Thymus (tissue), 11 donors: ENCODE data around the gene TRPC4. TPM values are rescaled to one million over a fixed set of nuclear protein-coding genes. Genes with fewer than 3 reads are reported as not detected.
"Not testable (repeated sequence)": the region's sequence is repeated elsewhere in the genome, so short reads cannot be mapped to it uniquely, and the experiment has no call there.

Source experiments
- DNase-seq, 9 donors: peaks; one replicate each; pipeline ENCODE4 v3.0.0-alpha.2; 2013; ENCODE audit warnings: low spot score in 9 of 9, low read depth in 6 of 9, missing footprints in 1 of 9
- H3K27ac ChIP-seq, 2 donors: one replicate each; pipeline ENCODE4 v1.5.1; 2013; ENCODE audit warnings: control low read depth in 1 of 2, low read depth in 1 of 2, low read length in 1 of 2, mild to moderate bottlenecking in 1 of 2, moderate library complexity in 1 of 2
- H3K27me3 ChIP-seq, 2 donors: one replicate each; pipeline ENCODE4 v1.5.1; 2013; ENCODE audit warnings: low read length in 1 of 2; ENCODE audit not compliant: control insufficient read depth in 2 of 2, insufficient read depth in 1 of 2
- H3K36me3 ChIP-seq, 2 donors: one replicate each; pipeline ENCODE4 v1.5.1; 2013; ENCODE audit warnings: low read length in 1 of 2, mild to moderate bottlenecking in 1 of 2, moderate library complexity in 1 of 2; ENCODE audit not compliant: control insufficient read depth in 2 of 2, insufficient read depth in 2 of 2
- H3K4me1 ChIP-seq, 2 donors: one replicate each; pipeline ENCODE4 v1.5.1; 2013; ENCODE audit warnings: low read length in 2 of 2; ENCODE audit not compliant: control insufficient read depth in 2 of 2, insufficient read depth in 2 of 2
- H3K4me3 ChIP-seq, 2 donors: one replicate each; pipeline ENCODE4 v1.5.1; 2013; ENCODE audit warnings: low read length in 2 of 2, control low read depth in 1 of 2, mild to moderate bottlenecking in 1 of 2
- H3K9me3 ChIP-seq, 2 donors: one replicate each; pipeline ENCODE4 v1.5.1; 2013; ENCODE audit warnings: low read length in 1 of 2, mild to moderate bottlenecking in 1 of 2; ENCODE audit not compliant: control insufficient read depth in 2 of 2, insufficient read depth in 1 of 2
- WGBS: extraction: QIAGEN DNeasy Blood & Tissue Kit; methylation state at CpG from one replicate; pipeline ENCODE4 v1.1.7; 2013; 5-methylcytosine and 5-hydroxymethylcytosine counted together
- polyA plus RNA-seq: library from polyadenylated mRNA; stranded (reverse); fragments of 200-250 nt; gene quantifications from one replicate; pipeline ENCODE4 v1.2.3, GENCODE V29; 2013
- total RNA-seq: library from RNA; stranded (reverse); fragments of 120-200 nt; gene quantifications from one replicate; pipeline ENCODE4 v1.2.4, GENCODE V29; 2013
- donor health status: healthy.

Gene TRPC4
- total and polyA plus RNA-seq, 2 donors, result 0.14 to 0.19 TPM

- H3K36me3 ChIP-seq, result no peaks in the 10 kb centered on the region
- H3K4me3 ChIP-seq, result no peak overlapping the region
- DNase-seq, result no peak
- no peaks in the 10 kb centered on the region for H3K27me3 ChIP-seq
- H3K9me3 ChIP-seq, result no peaks in the 10 kb centered on the region
- no peaks in the 10 kb centered on the region for H3K4me1 ChIP-seq
- no peak overlapping the region for H3K27ac ChIP-seq
- 85% methylated on average over 3 of the region's 3 CpGs for WGBS
These were observed 267.7 kb downstream of the TRPC4 start for GRCh38 chr13:37601648-37602440.

GRCh38 chr13:37599519-37599918 lies 270.1 kb downstream of the TRPC4 start:
- H3K4me1 ChIP-seq, result no peaks in the 10 kb centered on the region
- 90% methylated on average over 2 of the region's 2 CpGs for WGBS
- no peaks in the 10 kb centered on the region for H3K27me3 ChIP-seq
- H3K4me3 ChIP-seq, result no peak overlapping the region
- H3K36me3 ChIP-seq, result no peaks in the 10 kb centered on the region
- H3K9me3 ChIP-seq, result no peaks in the 10 kb centered on the region
- no peak overlapping the region for H3K27ac ChIP-seq
- DNase-seq, result no peak

GRCh38 chr13:37598597-37598996 lies 271.0 kb downstream of the TRPC4 start, which contains the start of gene POSTN:
POSTN (minus strand) TSS chr13:37598768; CDS start chr13:37598726, 42 bp downstream.
- Histone ChIP-seq H3K9me3 (no peaks in the 10 kb centered on the region), H3K4me1 (no peaks in the 10 kb centered on the region), H3K27ac (no peak within 1 kb of the TSS), H3K36me3 (no peaks in the 10 kb centered on the region), H3K4me3 (no peak within 1 kb of the TSS), H3K27me3 (no peaks in the 10 kb centered on the region)
- WGBS, result 42% methylated on average over 6 of the region's 6 CpGs
- DNase-seq, result no peak

- DNase-seq, result no peak
- Histone ChIP-seq H3K36me3 (no peaks in the 10 kb centered on the region), H3K4me1 (no peaks in the 10 kb centered on the region), H3K9me3 (no peaks in the 10 kb centered on the region), H3K4me3 (no peak overlapping the region), H3K27me3 (no peaks in the 10 kb centered on the region), H3K27ac (no peak overlapping the region)
- WGBS, result 88% methylated on average over 2 of the region's 2 CpGs
These were observed 272.0 kb downstream of the TRPC4 start for GRCh38 chr13:37597477-37598025.

GRCh38 chr13:37596805-37597204 lies 272.8 kb downstream of the TRPC4 start:
- H3K4me3 ChIP-seq, result no peak overlapping the region
- no peaks in the 10 kb centered on the region for H3K9me3 ChIP-seq
- no peaks in the 10 kb centered on the region for H3K36me3 ChIP-seq
- no peaks in the 10 kb centered on the region for H3K27me3 ChIP-seq
- whole genome bisulfite sequencing, result 80% methylated on average over 3 of the region's 3 CpGs
- no peak overlapping the region for H3K27ac ChIP-seq
- no peaks in the 10 kb centered on the region for H3K4me1 ChIP-seq
- no peak for DNase-seq

- Histone ChIP-seq H3K4me3 (no peak overlapping the region), H3K36me3 (no peaks in the 10 kb centered on the region), H3K27ac (no peak overlapping the region), H3K9me3 (no peaks in the 10 kb centered on the region), H3K27me3 (no peaks in the 10 kb centered on the region), H3K4me1 (no peaks in the 10 kb centered on the region)
- DNase-seq, result no peak
These were observed 274.4 kb downstream of the TRPC4 start for GRCh38 chr13:37595162-37595561.

GRCh38 chr13:37594550-37594949 lies 275.0 kb downstream of the TRPC4 start:
- H3K4me1 ChIP-seq, result no peaks in the 10 kb centered on the region
- WGBS, result 73% methylated on average over 2 of the region's 2 CpGs
- DNase-seq, result no peak

GRCh38 chr13:37589381-37589780 lies 280.2 kb downstream of the TRPC4 start:
- H3K27ac ChIP-seq, DNase-seq, H3K9me3 ChIP-seq, H3K4me1 ChIP-seq, H3K4me3 ChIP-seq, H3K27me3 ChIP-seq, H3K36me3 ChIP-seq: not testable (repeated sequence)
- WGBS, result 82% methylated on average over 4 of the region's 4 CpGs

More at GRCh38 chr13:37594550-37594949, 275.0 kb downstream of the TRPC4 start:
- Histone ChIP-seq H3K27ac (no peak overlapping the region), H3K27me3 (no peaks in the 10 kb centered on the region), H3K9me3 (no peaks in the 10 kb centered on the region), H3K4me3 (no peak overlapping the region), H3K36me3 (no peaks in the 10 kb centered on the region)

GRCh38 chr13:37587236-37587635 lies 282.3 kb downstream of the TRPC4 start:
- no peak overlapping the region for H3K27ac ChIP-seq
- no peaks in the 10 kb centered on the region for H3K9me3 ChIP-seq
- H3K4me1 ChIP-seq, result no peaks in the 10 kb centered on the region
- DNase-seq, result no peak
- H3K27me3 ChIP-seq, result no peaks in the 10 kb centered on the region
- no peak overlapping the region for H3K4me3 ChIP-seq
- 89% methylated on average over 2 of the region's 2 CpGs for WGBS
- H3K36me3 ChIP-seq, result no peaks in the 10 kb centered on the region
